ENCODE results near the gene MMUT.
"Not testable (repeated sequence)": the region's sequence is repeated elsewhere in the genome, so short reads cannot be mapped to it uniquely, and the experiment has no call there.

Gene MMUT

GRCh38 chr6:49462927-49463611 is at the start of gene MMUT, which contains the start of gene CENPQ:
Gene MMUT, minus strand, starts transcription at chr6:49463253. Its CDS starts 3,787 bp downstream, at chr6:49459466.
Gene CENPQ, plus strand, starts transcription at chr6:49463370. Its CDS starts 6,807 bp downstream, at chr6:49470177.
- peak; percentile 94 for FAIRE-seq

- FAIRE-seq: no peak
These were observed 46.3 kb upstream of the MMUT start for GRCh38 chr6:49509342-49509741.

GRCh38 chr6:49506569-49507111 is 43.6 kb upstream of the MMUT start:
- no peak for FAIRE-seq

GRCh38 chr6:49504666-49505065 is 41.6 kb upstream of the MMUT start:
- no peak for FAIRE-seq

GRCh38 chr6:49499623-49500022 is 36.6 kb upstream of the MMUT start, which contains the start of gene GLYATL3:
Gene GLYATL3, plus strand, starts transcription at chr6:49499923. Its CDS starts 12,068 bp downstream, at chr6:49511991.
- no peak for FAIRE-seq

GRCh38 chr6:49499126-49499525 is 36.1 kb upstream of the MMUT start:
- no peak for FAIRE-seq

GRCh38 chr6:49497304-49497703 is 34.3 kb upstream of the MMUT start:
- no peak for FAIRE-seq

- FAIRE-seq: no peak
These were observed 27.6 kb upstream of the MMUT start for GRCh38 chr6:49490633-49491032.

- not testable (repeated sequence) for FAIRE-seq
These were observed 20.3 kb upstream of the MMUT start for GRCh38 chr6:49483380-49483779.

GRCh38 chr6:49481846-49482245 is 18.8 kb upstream of the MMUT start:
- FAIRE-seq: not testable (repeated sequence)

GRCh38 chr6:49479308-49479970 is 16.4 kb upstream of the MMUT start:
- no peak for FAIRE-seq

GRCh38 chr6:49476564-49476963 is 13.5 kb upstream of the MMUT start:
- FAIRE-seq: not testable (repeated sequence)

GRCh38 chr6:49468042-49468441 is 5.0 kb upstream of the MMUT start:
- no peak for FAIRE-seq

GRCh38 chr6:49464691-49465090 is 1.6 kb upstream of the MMUT start:
- FAIRE-seq: no peak

GRCh38 chr6:49463612-49463967 is 537 bp upstream of the MMUT start:
- FAIRE-seq: no peak

GRCh38 chr6:49462599-49462926 is 490 bp downstream of the MMUT start:
- no peak for FAIRE-seq

GRCh38 chr6:49462071-49462470 is 982 bp downstream of the MMUT start:
- no peak for FAIRE-seq

- no peak for FAIRE-seq
These were observed 5.3 kb downstream of the MMUT start for GRCh38 chr6:49457771-49458170.

- no peak for FAIRE-seq
These were observed 8.0 kb downstream of the MMUT start for GRCh38 chr6:49454787-49455709.

- FAIRE-seq: peak; percentile 80
These were observed 9.8 kb downstream of the MMUT start for GRCh38 chr6:49453221-49453620.

GRCh38 chr6:49430866-49431265 is 32.2 kb downstream of the MMUT start:
- no peak for FAIRE-seq

GRCh38 chr6:49430187-49430586 is 32.9 kb downstream of the MMUT start:
- FAIRE-seq: no peak

- peak; percentile 28 for FAIRE-seq
These were observed 39.2 kb downstream of the MMUT start for GRCh38 chr6:49423817-49424216.

All from G401.6 (cell line).